Measurements from ENCODE around the gene C7orf33.

The C7orf33 gene

GRCh38 chr7:148650232-148650858 lies 59.8 kb downstream of the C7orf33 start:
- Histone ChIP-seq H3K27me3 (ENCODE audit: insufficient read depth, insufficient read length) (no peaks in the 10 kb centered on the region), H3K9me3 (ENCODE audit: insufficient read depth, low read length) (no peaks in the 10 kb centered on the region), H3K4me3 (ENCODE audit: insufficient read length, low read depth) (no peak overlapping the region), H3K4me1 (ENCODE audit: insufficient read depth, insufficient read length) (no peaks in the 10 kb centered on the region), H3K36me3 (ENCODE audit: insufficient read depth, insufficient read length, low read length) (no peaks in the 10 kb centered on the region), H3K9ac (ENCODE audit: insufficient read length, low read depth) (no peak overlapping the region)
- TF ChIP-seq YY1 (IDR thresholded peaks at IDR 0.05; ENCODE audit: insufficient read depth, insufficient read length) = no peak
- TF ChIP-seq ZNF274 (IDR thresholded peaks at IDR 0.05; ENCODE audit: low read depth, low read length) = no peak
- TF ChIP-seq SUZ12 (IDR thresholded peaks at IDR 0.05; ENCODE audit: extremely low read depth, insufficient read depth, insufficient read length) = no peak
- DNase-seq (ENCODE audit: low read depth, low spot score) = no peak

DNA sequence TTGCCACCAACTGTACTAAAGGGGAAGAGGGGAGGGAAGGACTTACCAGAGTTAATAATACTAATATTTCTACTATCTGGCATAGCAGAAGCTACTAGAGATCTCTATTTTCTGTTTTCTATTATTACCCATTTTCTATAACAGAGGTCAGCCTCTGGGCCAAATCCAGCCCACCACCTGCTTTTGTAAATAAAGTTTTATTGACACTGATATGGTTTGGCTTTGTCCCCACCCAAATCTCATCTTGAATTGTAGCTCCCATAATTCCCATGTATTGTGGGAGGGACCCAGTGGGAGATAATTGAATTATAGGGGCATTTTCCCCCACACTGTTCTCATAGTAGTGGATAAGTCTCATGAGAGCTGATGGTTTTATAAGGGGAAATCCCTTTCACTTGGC lies 62.2 kb downstream of the C7orf33 start:
- no peak for DNase-seq (ENCODE audit: low read depth, low spot score)
- H3K4me3 ChIP-seq (ENCODE audit: insufficient read length, low read depth) = no peak overlapping the region
- H3K36me3 ChIP-seq (ENCODE audit: insufficient read depth, insufficient read length, low read length) = no peaks in the 10 kb centered on the region
- no peaks in the 10 kb centered on the region for H3K27me3 ChIP-seq (ENCODE audit: insufficient read depth, insufficient read length)
- TF ChIP-seq ZNF274 (IDR thresholded peaks at IDR 0.05; ENCODE audit: low read depth, low read length) (no peak), SUZ12 (IDR thresholded peaks at IDR 0.05; ENCODE audit: extremely low read depth, insufficient read depth, insufficient read length) (no peak), YY1 (IDR thresholded peaks at IDR 0.05; ENCODE audit: insufficient read depth, insufficient read length) (no peak)
- no peak overlapping the region for H3K9ac ChIP-seq (ENCODE audit: insufficient read length, low read depth)
- H3K9me3 ChIP-seq (ENCODE audit: insufficient read depth, low read length) = no peaks in the 10 kb centered on the region
- no peaks in the 10 kb centered on the region for H3K4me1 ChIP-seq (ENCODE audit: insufficient read depth, insufficient read length)

DNA sequence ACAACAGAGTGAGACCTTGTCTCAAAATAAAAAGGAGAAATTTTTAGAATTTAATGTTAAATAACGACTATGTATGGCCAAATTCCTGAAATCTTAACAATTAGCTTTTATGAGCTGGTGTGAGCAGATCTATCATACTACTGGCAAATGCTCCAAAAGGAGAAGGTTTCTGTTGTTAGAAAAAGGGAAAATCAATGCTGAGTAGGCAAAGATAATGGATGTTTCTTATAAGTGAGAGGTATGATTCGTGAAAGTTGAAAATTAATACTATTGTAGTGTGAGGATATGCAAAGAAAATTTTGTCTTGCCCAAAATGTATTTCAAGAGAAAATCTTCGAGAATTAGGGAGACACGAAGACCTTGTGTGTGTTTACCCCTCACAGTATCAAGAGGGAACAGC lies 67.4 kb downstream of the C7orf33 start:
- Histone ChIP-seq H3K4me3 (ENCODE audit: insufficient read length, low read depth) (no peak overlapping the region), H3K9me3 (ENCODE audit: insufficient read depth, low read length) (no peaks in the 10 kb centered on the region), H3K4me1 (ENCODE audit: insufficient read depth, insufficient read length) (no peaks in the 10 kb centered on the region), H3K9ac (ENCODE audit: insufficient read length, low read depth) (no peak overlapping the region), H3K36me3 (ENCODE audit: insufficient read depth, insufficient read length, low read length) (no peaks in the 10 kb centered on the region), H3K27me3 (ENCODE audit: insufficient read depth, insufficient read length) (no peaks in the 10 kb centered on the region)
- TF ChIP-seq ZNF274 (IDR thresholded peaks at IDR 0.05; ENCODE audit: low read depth, low read length) = no peak
- TF ChIP-seq SUZ12 (IDR thresholded peaks at IDR 0.05; ENCODE audit: extremely low read depth, insufficient read depth, insufficient read length) = no peak
- TF ChIP-seq YY1 (IDR thresholded peaks at IDR 0.05; ENCODE audit: insufficient read depth, insufficient read length) = no peak
- no peak for DNase-seq (ENCODE audit: low read depth, low spot score)

DNA sequence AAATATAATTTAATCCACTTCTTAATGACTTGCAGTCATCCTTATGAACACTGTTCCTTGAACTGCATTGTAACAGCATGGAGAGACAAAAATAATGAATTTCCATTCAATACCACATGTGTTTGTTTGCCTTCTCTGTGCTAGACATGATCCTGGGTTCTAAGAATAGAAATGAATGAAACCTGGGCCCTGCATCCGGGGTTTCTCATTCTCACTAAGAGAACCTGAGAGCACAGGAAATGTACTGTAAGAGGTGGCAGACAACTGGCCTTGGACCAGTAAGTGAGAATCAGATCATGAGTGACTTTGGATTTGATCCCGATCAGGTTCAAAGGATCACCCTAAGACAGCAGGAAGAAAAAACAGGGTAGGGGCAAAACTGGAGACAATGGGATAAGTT lies 70.9 kb downstream of the C7orf33 start:
- TF ChIP-seq YY1 (IDR thresholded peaks at IDR 0.05; ENCODE audit: insufficient read depth, insufficient read length) = no peak
- no peak for TF ChIP-seq SUZ12 (IDR thresholded peaks at IDR 0.05; ENCODE audit: extremely low read depth, insufficient read depth, insufficient read length)
- no peak for TF ChIP-seq ZNF274 (IDR thresholded peaks at IDR 0.05; ENCODE audit: low read depth, low read length)
- DNase-seq (ENCODE audit: low read depth, low spot score) = no peak

DNA sequence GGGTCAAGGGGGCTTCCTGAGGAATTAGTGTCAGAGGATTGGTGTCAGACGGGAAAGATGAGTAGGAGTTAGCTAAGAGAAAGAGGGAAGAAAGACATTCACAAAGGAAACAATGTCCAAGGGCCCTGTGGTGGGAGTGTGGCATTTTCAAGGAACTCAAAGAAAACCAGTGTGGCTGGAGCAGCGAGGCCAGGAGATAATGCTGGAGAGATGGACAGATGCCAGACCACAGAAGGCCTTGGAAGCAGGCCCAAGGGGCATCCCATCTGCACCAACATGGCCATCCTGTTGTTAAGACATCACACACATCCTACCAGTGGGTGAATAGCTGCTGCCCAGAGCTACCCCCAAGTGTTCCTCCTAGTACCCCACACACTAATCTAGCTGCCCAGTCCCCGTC lies 72.1 kb downstream of the C7orf33 start:
- no peak for DNase-seq (ENCODE audit: low read depth, low spot score)
- TF ChIP-seq SUZ12 (IDR thresholded peaks at IDR 0.05; ENCODE audit: extremely low read depth, insufficient read depth, insufficient read length) = no peak
- no peak for TF ChIP-seq ZNF274 (IDR thresholded peaks at IDR 0.05; ENCODE audit: low read depth, low read length)
- TF ChIP-seq YY1 (IDR thresholded peaks at IDR 0.05; ENCODE audit: insufficient read depth, insufficient read length) = no peak
- H3K9me3 ChIP-seq (ENCODE audit: insufficient read depth, low read length) = no peaks in the 10 kb centered on the region
- H3K27me3 ChIP-seq (ENCODE audit: insufficient read depth, insufficient read length) = no peaks in the 10 kb centered on the region
- no peak overlapping the region for H3K9ac ChIP-seq (ENCODE audit: insufficient read length, low read depth)
- no peaks in the 10 kb centered on the region for H3K4me1 ChIP-seq (ENCODE audit: insufficient read depth, insufficient read length)
- H3K4me3 ChIP-seq (ENCODE audit: insufficient read length, low read depth) = no peak overlapping the region
- H3K36me3 ChIP-seq (ENCODE audit: insufficient read depth, insufficient read length, low read length) = no peaks in the 10 kb centered on the region

More for the DNA sequence above, 70.9 kb downstream of the C7orf33 start:
- no peak overlapping the region for H3K9ac ChIP-seq (ENCODE audit: insufficient read length, low read depth)
- no peaks in the 10 kb centered on the region for H3K36me3 ChIP-seq (ENCODE audit: insufficient read depth, insufficient read length, low read length)
- H3K9me3 ChIP-seq (ENCODE audit: insufficient read depth, low read length) = no peaks in the 10 kb centered on the region
- no peak overlapping the region for H3K4me3 ChIP-seq (ENCODE audit: insufficient read length, low read depth)
- no peaks in the 10 kb centered on the region for H3K4me1 ChIP-seq (ENCODE audit: insufficient read depth, insufficient read length)
- H3K27me3 ChIP-seq (ENCODE audit: insufficient read depth, insufficient read length) = no peaks in the 10 kb centered on the region

DNA sequence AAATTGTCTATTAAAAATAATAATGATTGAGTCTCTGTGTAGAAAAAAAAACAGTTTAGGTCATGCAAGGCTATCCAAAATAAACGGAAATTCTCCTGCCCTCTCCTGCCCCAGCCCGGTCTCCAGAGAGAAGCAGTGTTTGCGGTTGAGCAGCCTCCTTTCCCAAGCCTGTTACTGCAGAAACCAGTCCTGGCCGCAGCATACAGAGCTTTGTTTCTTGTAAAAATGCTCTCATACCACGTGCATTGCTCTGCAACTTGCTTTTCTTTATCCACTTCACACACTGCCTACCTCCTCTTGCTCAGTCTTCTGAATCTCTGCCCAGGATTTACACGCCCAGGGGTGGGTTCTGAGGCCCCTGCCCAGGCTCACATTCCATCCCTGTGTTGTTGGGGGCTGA lies 73.8 kb downstream of the C7orf33 start:
- Histone ChIP-seq H3K27me3 (ENCODE audit: insufficient read depth, insufficient read length) (no peaks in the 10 kb centered on the region), H3K4me1 (ENCODE audit: insufficient read depth, insufficient read length) (no peaks in the 10 kb centered on the region), H3K9ac (ENCODE audit: insufficient read length, low read depth) (no peak overlapping the region), H3K9me3 (ENCODE audit: insufficient read depth, low read length) (no peaks in the 10 kb centered on the region), H3K36me3 (ENCODE audit: insufficient read depth, insufficient read length, low read length) (no peaks in the 10 kb centered on the region), H3K4me3 (ENCODE audit: insufficient read length, low read depth) (no peak overlapping the region)
- TF ChIP-seq SUZ12 (IDR thresholded peaks at IDR 0.05; ENCODE audit: extremely low read depth, insufficient read depth, insufficient read length) (no peak), ZNF274 (IDR thresholded peaks at IDR 0.05; ENCODE audit: low read depth, low read length) (no peak), YY1 (IDR thresholded peaks at IDR 0.05; ENCODE audit: insufficient read depth, insufficient read length) (no peak)
- no peak for DNase-seq (ENCODE audit: low read depth, low spot score)

- no peaks in the 10 kb centered on the region for H3K9me3 ChIP-seq (ENCODE audit: insufficient read depth, low read length)
- no peak for DNase-seq (ENCODE audit: low read depth, low spot score)
- no peak overlapping the region for H3K9ac ChIP-seq (ENCODE audit: insufficient read length, low read depth)
- H3K27me3 ChIP-seq (ENCODE audit: insufficient read depth, insufficient read length) = no peaks in the 10 kb centered on the region
- no peak overlapping the region for H3K4me3 ChIP-seq (ENCODE audit: insufficient read length, low read depth)
- H3K36me3 ChIP-seq (ENCODE audit: insufficient read depth, insufficient read length, low read length) = no peaks in the 10 kb centered on the region
- no peaks in the 10 kb centered on the region for H3K4me1 ChIP-seq (ENCODE audit: insufficient read depth, insufficient read length)
- TF ChIP-seq SUZ12 (IDR thresholded peaks at IDR 0.05; ENCODE audit: extremely low read depth, insufficient read depth, insufficient read length) (no peak), ZNF274 (IDR thresholded peaks at IDR 0.05; ENCODE audit: low read depth, low read length) (no peak), YY1 (IDR thresholded peaks at IDR 0.05; ENCODE audit: insufficient read depth, insufficient read length) (no peak)
Observed at GRCh38 chr7:148665221-148665620, 74.7 kb downstream of the C7orf33 start.
